Putamen (tissue), 1 donor: ENCODE results near the gene WDFY3.

Source experiments
- DNase-seq: peaks from one replicate; pipeline ENCODE4 v3.0.0-alpha.2; 2016; ENCODE audit warnings: low spot score

WDFY3 gene, protein sequence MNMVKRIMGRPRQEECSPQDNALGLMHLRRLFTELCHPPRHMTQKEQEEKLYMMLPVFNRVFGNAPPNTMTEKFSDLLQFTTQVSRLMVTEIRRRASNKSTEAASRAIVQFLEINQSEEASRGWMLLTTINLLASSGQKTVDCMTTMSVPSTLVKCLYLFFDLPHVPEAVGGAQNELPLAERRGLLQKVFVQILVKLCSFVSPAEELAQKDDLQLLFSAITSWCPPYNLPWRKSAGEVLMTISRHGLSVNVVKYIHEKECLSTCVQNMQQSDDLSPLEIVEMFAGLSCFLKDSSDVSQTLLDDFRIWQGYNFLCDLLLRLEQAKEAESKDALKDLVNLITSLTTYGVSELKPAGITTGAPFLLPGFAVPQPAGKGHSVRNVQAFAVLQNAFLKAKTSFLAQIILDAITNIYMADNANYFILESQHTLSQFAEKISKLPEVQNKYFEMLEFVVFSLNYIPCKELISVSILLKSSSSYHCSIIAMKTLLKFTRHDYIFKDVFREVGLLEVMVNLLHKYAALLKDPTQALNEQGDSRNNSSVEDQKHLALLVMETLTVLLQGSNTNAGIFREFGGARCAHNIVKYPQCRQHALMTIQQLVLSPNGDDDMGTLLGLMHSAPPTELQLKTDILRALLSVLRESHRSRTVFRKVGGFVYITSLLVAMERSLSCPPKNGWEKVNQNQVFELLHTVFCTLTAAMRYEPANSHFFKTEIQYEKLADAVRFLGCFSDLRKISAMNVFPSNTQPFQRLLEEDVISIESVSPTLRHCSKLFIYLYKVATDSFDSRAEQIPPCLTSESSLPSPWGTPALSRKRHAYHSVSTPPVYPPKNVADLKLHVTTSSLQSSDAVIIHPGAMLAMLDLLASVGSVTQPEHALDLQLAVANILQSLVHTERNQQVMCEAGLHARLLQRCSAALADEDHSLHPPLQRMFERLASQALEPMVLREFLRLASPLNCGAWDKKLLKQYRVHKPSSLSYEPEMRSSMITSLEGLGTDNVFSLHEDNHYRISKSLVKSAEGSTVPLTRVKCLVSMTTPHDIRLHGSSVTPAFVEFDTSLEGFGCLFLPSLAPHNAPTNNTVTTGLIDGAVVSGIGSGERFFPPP (N-terminal part only)

DNA sequence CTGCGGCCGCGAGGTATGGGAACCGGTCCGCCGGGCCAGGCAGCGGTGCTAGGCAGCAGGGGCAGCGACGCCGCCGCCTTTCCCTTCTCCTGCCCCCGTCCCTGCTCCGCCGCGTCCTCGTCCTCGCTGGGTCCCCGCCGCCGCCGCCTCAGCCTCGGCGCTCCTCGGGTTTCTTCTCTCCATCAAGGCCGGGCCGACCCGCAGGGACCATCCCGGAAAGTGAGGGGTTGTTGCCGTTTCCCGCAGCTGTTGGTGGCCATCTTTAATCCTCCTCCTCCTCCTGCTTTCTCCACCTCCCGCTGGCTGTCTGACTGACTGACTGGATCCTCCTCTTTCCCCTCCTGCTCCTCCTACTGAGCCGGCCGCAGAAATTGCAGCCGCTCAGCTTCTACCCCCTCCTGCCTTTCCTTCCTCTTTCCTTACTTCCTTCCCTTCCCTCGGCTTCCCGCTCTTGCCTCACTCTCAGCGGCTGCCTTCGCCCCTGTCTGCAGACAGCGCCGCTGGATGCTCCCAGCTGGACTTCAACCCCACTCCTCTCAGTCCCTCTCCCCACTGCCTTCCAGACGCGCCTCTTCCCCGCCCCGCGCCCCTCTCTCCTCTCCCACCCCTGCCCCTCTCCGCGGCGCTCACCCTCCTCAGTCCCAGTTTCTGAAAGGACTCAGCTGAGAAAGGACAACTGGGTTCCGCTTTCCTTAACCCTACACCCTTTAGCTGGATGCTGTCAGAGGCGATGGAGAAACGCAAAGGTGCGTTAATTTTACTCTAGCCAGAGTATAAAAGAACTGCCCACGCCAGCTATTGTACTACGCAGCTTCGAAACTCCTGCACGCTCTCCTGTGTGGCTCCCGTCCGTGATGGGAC, at the start of gene WDFY3:
TSS of gene WDFY3 (minus strand) at position 309 of the 861 bp plus-strand sequence. CDS start 106,099 bp downstream, outside the sequence.
- DNase-seq, result peak; percentile 93

- no peak for DNase-seq
These were observed 39.4 kb upstream of the WDFY3 start for GRCh38 chr4:85005865-85006377.

- no peak for DNase-seq
These were observed 33.9 kb upstream of the WDFY3 start for GRCh38 chr4:85000343-85000742.

DNA sequence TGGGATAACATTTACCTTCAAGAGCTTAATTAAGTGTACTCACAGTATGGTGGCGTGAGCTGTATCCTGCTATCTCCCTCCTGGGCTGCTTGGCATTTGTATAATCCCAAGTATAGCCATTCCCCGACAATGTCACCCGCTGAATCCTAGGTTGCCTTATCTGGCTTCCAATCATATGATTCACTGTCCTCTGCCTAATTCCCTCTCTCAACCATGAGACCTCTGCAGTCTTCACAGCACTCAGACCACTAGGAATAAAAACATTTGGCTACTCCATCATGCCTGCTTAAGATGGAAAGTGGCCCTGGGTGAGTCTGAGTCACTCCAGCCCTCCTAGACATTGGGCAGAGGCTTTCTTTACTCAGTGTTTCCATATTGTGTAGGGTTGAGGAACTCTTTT, 28.9 kb upstream of the WDFY3 start:
- DNase-seq, result no peak

DNA sequence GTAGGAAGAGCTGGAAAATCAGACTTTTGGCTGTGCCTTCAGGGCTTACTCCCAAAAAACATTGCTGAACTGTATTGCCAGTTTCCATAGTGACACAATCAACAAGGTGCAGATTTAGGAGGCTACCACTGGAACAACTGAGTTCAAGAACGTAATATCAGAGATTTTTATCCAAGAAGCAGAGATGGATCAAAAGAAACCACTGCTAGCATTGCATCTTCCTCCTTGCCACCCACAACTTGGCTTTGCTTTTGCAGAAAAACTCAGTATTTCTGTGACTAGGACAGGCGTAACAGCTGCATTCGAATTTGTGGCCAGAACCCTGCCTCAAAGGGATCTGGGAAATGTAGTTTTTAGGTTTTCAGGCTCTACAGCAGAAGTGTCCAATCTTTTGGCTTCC, 27.8 kb upstream of the WDFY3 start:
- no peak for DNase-seq

DNA sequence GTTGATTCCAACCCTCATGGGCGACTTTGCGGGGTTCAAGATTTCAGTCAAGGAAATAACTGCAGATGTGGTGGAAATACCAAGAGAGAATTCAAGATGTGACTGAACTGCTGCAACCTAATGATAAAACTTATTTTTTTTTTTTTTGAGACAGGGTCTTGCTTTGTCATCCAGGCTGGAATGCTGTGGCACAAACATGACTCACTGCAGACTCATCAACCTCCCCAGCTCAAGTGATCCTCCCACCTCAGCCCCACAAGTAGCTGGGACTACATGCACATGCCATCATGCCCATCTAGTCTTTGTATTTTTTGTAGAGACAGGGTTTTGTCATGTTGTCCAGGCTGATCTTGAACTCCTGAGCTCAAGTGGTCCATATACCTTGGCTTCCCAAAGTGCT, 19.5 kb upstream of the WDFY3 start:
- DNase-seq, result no peak

- no peak for DNase-seq
These were observed 10.9 kb upstream of the WDFY3 start for GRCh38 chr4:84977396-84977795.

DNA sequence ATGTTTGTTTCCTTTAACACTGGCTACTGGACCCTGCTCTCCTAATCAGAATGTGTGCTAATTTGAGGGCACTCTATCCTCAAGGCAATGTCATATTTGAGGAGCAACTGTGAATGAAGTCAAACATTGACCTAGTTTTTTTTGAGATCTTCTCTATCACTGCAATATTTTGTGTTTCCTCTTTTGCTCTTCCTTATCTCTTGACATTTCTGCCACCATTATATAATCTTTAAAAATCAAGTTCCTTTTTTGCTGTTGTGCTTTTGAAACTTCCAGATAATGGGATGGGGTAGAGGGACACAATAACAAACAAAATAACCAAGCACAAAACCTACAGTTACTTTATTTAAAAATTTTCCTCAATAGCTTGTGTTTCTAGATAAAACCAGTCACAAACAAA, 7.4 kb upstream of the WDFY3 start:
- no peak for DNase-seq

DNA sequence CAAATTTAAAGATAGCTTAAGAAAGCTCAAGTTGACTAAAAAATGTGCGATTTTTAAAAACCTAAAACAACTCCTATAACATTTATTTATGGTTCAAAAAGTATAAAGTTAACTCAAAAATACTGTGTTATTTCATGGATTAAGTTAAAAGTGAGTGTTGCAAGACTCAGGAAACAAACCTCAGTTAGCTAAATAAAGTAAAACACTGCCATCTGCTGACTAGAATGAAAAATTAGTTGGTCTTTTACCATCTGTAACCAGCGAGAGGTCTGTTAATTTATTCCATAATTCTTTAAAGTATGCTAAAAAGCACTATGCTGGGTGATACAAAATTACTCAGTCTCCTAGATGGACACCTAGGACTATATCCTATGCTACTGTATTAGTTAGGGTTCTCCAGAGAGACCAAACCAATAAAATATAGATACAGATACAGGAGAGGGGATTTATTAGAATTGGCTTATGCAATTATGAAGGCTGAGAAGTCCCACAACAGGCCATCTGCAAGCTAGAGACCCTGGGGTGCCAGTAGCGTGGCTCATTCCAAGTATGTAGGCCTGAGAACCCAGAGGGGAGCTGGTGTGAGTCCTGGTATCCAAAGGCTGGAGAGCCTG, 4.9 kb upstream of the WDFY3 start:
- DNase-seq, result peak; percentile 55

- no peak for DNase-seq
These were observed 2.4 kb upstream of the WDFY3 start for GRCh38 chr4:84968925-84969324.

- DNase-seq, result peak; percentile 32
These were observed 777 bp upstream of the WDFY3 start for GRCh38 chr4:84967243-84967690.

DNA sequence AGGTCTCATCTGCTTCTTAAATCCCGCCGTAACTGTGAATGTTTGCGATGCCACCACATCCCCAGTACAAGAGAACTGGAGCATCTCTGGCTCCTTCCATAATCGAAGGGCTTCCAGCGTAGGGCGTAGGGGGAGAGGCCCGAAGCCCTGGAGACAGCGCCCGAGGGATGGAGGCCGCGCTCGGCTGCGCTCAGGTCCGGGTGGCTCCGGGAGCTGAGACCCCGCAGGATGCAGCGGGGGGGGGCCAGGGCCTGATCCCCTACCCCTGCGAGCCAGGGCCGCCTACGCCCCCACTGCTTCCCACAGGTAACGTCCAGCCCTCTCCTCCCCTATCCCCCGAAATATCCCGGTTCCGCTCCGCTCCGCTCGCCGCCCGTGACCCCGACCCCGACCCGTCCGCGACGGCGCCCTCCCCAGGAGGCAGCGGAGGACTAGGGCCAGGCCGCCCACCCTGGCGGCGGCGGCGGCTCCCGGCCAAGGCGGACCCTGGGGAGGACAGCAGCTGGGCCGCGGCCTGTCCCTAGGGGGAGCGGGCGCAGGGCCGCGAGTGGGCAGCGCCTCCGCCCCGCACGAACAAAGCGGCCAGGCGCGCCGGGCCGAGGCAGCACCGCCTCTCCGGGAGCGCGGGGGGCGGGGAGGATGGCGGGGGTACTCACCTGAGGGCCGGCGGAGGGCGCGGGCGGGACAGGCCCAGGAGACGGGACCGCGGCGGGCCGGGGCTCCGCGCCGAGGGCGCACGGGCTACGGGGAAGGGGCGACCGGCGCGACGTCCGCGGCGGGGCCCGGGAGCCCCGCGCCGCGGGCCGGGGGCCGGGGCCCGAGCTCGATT, 723 bp downstream of the WDFY3 start:
- peak; percentile 58 for DNase-seq

GRCh38 chr4:84964995-84965552, 1.4 kb downstream of the WDFY3 start:
- DNase-seq, result no peak

- DNase-seq, result no peak
These were observed 4.4 kb downstream of the WDFY3 start for GRCh38 chr4:84962102-84962501.

DNA sequence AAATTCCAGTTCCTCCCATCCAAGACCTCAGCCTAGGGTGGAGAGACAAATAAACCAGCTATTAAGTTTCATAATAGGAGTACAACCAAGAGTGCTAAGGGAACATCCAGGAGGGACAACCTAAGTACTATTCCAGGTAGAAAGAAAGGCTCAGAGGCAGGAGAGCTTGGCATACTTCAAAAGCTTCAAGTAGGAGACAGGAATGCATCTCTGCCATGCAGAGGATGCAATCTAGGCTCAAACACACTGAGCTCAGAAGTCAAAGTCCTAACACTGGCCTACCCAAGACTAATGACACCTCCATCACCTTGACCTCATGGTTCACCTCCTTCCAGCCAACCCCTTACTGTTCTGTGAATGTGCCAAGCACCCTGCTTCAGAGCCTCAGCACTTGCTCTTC, 8.1 kb downstream of the WDFY3 start:
- DNase-seq, result no peak

- no peak for DNase-seq
These were observed 8.7 kb downstream of the WDFY3 start for GRCh38 chr4:84957514-84958420.

DNA sequence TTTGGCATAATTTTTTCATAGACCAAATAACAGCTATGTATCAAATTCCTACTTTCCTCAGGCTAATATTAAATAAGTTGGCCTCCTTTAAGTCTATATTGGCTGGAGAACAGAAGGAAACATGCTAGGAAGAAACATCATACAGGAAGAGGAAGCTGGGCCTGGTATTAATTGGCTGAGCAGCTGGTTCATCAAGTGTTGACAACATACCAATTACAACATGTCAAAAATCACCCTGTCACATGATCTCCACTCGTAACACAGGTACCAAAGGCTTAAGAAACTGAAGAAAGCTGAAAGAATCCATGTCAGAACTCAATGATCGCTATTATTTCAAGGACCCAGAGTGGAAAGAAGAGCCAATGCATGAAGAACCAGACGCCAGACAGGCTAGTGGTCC, 10.5 kb downstream of the WDFY3 start:
- DNase-seq, result no peak

DNA sequence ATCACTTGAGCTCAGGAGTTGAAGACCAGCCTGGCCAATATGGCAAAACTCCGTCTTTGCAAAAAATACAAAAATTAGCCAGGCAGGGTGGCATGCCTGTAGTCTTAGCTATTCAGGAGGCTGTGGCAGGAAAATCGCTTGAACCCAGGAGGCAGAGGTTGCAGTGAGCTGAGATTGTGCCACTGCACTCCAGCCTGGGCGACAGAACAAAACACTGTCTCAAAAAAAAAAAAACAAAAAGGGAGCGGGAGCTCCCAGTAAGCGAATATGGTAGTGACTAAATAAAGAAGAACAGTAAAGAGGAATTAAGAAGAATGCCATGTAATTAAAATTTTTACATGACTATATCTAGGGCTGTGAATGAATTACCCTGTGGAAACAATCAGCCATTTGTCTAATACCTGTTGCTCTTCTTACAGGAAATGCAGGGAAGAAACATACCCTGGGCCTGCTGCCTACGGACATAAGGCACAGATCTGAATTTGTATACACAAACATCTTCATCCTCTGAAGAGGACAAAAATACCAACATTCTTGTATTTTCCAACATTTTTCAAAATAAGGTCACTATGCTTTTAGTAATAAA, 11.4 kb downstream of the WDFY3 start:
- DNase-seq, result no peak
